Brain pericyte (primary cell): ENCODE data around the gene TMC6.
"Not testable (repeated sequence)": the region's sequence is repeated elsewhere in the genome, so short reads cannot be mapped to it uniquely, and the experiment has no call there.

Experiments
- DNase-seq: peaks from one replicate; pipeline ENCODE4 v3.0.0-alpha.2; 2012; ENCODE audit warnings: low read depth, low spot score

Gene TMC6

DNA sequence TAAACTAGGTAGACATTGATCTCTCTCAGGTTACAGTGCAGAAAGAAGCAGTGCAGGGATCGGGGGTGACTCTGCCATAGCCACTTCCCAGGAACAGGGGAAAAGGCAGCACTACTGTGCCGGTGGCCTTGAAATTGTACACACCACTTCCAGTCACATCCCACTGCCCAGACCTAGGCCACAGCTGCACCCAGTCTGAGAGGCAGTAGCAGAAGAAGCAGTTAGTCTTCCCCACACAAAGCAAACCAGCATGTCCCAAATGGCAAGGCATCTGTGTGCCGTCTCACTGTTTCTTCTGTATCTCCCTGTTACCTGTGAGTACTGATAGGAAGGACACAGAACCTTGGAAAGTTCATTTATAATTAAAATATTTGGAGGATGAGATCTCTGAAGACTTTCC is 47.0 kb downstream of the TMC6 start:
- DNase-seq, result no peak

DNA sequence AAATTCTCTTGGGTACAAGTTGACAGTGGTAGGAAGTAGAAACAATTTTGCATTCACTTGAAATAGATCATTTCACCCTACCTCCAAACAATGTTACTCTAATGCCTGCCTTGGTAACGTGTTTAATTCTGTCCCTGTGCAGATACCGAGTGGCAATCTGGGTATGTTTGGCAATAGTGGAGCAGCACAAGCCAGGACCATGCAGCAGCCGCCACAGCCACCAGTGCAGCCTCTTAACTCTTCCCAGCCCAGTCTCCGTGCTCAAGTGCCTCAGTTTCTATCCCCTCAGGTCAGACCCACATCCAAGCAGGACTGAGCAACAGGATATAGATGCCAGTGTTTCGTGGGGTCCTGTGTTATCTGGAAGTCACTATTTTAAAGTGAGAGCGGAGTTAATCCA is 49.3 kb downstream of the TMC6 start:
- DNase-seq, result no peak

DNA sequence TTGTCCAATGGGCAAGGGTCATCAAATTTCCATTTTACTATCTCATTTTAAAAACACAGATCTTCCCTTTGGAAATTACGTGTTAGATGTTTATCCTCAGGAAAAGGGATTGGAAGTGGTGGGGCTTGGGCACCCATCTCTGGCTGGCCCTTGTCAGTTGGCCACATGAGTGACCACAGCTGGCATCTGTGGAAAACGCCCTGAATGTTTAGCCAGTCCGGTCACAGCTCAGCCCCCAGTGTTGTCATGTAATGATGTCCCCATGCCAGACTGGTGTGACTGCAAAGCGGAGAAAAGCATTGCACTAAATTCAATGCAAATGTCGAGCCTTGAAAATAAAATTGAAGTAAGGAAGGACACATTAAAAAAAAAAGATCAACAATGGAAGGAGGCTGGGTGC is 53.0 kb downstream of the TMC6 start:
- no peak for DNase-seq

DNA sequence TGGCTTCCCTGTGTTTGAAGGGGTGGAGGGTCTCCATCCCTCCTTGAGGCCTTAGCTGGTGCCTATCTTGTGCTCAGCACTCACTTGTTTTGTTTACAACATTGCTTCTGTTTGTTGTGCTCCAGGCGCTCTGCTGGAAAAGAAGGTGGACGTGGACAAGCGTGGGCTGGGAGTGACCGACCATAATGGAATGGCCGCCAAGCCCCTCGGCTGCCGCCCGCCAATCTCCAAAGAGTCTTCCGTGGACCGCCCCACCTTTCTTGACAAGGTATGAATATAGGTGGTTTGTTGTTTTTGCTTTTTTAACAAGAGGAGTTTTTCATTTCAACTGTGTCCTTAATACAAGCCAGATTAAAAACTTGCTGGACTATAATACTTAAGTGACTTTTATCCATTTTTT is 53.5 kb downstream of the TMC6 start:
- no peak for DNase-seq

DNA sequence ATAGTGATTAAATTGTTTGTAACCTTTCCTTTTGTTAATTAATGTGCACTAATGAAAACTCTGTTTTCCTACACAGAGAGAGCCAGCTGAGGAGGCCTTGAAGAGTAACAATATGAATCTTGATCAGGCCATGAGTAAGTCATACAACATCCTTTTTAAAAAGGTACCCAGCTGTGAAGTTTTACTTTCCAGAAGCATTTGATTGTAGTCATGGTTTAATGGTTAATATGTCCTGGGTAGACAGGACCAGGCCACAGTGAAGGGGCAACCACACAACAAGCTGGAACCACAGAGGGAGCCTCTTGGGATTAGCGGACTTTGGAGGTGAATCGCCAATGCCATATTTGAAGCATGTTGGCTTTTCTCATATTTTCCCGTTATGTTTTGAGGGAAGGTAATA is 55.6 kb downstream of the TMC6 start:
- no peak for DNase-seq

DNA sequence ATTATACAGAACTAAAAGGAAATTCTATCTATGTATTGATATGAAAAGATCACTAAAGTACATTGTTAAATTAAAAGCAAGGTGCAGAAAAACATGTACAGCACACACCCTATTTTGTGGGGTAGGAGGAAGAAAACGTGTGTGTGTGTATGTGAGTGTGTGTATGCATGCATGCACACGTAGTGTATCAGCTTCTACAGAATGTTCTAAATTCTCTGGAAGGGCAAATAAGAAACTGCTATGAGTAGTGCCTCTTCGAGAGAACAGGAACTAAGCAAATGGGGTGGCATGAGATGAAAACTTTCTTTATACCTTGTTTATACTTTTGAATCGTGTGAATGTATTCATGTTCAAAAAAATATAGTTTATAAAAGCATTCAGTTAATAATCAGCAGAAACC is 58.9 kb downstream of the TMC6 start:
- DNase-seq, result no peak

DNA sequence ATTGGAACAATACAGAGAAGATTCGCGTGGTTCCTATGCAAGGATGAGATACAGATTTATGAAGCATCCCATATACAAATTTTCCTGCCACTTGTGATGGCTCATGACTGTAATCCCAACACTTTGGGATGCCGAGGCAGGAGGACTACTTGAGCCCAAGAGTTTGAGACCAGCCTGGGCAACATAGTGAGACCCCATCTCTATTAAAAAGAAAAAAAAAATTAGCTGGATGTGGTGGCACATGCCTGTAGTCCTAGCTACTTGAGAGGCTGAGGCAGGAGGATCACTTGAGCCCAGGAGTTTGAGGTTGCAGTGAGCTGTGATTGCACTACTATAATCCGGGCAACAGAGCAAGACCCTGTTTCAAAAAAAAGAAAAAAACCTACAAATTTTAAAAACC is 61.6 kb downstream of the TMC6 start:
- DNase-seq, result not testable (repeated sequence)

DNA sequence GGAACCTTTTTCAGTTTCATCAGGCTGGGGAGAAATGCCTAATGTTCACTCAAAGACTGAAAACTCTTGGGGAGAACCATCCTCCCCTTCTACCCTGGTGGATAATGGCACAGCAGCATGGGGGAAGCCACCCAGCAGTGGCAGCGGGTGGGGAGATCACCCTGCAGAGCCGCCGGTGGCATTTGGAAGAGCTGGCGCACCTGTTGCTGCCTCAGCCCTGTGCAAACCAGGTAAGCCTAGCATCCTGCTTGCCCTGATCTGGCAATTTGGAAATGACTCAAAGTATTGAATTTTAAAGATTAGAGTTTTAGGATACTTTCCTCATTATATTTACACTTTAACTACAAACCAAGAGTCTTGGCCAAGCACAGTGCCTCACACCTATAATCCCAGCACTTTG is 63.8 kb downstream of the TMC6 start:
- DNase-seq, result no peak

DNA sequence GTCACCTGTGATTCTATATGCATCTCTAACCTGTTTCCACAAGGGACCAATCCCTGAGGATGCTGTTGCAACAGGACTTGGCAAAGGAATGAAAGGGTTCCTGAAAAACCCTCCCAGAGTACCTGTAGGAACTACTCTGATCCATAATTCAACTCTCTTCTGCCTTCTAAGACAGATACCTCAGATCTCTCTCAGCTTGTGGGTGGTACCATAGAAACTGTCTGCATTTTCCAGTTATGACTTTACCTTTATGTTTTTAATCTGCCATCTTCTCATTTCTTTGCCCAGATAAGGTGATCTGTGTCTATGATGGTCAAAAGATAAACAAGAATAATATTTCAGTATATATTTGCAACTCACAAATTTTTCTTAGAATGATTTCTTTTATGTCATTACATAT is 65.1 kb downstream of the TMC6 start:
- DNase-seq, result no peak

DNA sequence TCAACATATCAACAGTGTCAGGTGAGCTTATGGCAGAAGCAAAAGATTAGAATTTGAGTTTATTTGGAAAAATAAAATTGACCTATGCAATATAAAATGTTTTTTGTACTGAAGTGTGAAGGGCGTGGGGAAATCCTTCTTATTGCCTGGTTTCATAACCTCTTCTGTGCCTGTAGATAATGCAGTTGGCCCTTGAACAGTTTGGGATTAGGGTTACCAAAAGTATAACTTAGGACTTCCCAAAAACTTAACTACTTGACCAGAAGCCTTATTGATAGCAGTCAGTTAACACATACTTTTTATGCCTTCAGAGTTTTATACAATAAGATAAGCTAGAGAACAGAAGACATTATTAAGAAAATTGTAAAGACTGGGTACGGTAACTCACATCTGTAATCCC is 66.0 kb downstream of the TMC6 start:
- DNase-seq, result no peak
